WTC11 (cell line): ENCODE measurements around the gene FDXACB1. TPM values are rescaled to one million over a fixed set of nuclear protein-coding genes. Genes with fewer than 3 reads are reported as not detected.

ENCODE experiments used
- ATAC-seq: fragments of 200-7000 bp; cut with Tn5 transposase; 2 replicates; pipeline ENCODE4 v1.10.0; 2021; ENCODE audit warnings: mild to moderate bottlenecking, moderate library complexity
- CTCF ChIA-PET: fragments of 300-600 bp; sonication (Branson Sonifier 250); formaldehyde crosslinking; loops from one replicate; lab custom pipeline; 2021; ENCODE audit warnings: antibody characterized with exemption; lab: Charles Lee
- POLR2A ChIA-PET: fragments of 350-600 bp; sonication (Branson Sonifier 250); formaldehyde crosslinking; loops from one replicate; lab custom pipeline; 2021; ENCODE audit warnings: antibody characterized with exemption; lab: Charles Lee
- DNase-seq: peaks from one replicate; pipeline ENCODE4 v3.0.0; 2021; ENCODE audit warnings: low spot score
- H3K27ac Mint-ChIP-seq: 2 replicates; pipeline ENCODE4 v1.8.0; 2021; ENCODE audit warnings: mixed read lengths
- H3K27me3 Mint-ChIP-seq: 2 replicates; pipeline ENCODE4 v1.8.0; 2021; ENCODE audit warnings: low read depth, mild to moderate bottlenecking, moderate library complexity, mixed read lengths
- H3K36me3 Mint-ChIP-seq: 2 replicates; pipeline ENCODE4 v1.8.0; 2021; ENCODE audit warnings: mixed read lengths
- H3K4me1 Mint-ChIP-seq: 2 replicates; pipeline ENCODE4 v1.8.0; 2022; ENCODE audit warnings: mixed read lengths
- H3K4me3 Mint-ChIP-seq: 2 replicates; pipeline ENCODE4 v1.8.0; 2021; ENCODE audit warnings: mild to moderate bottlenecking, moderate library complexity, mixed read lengths
- H3K9me3 Mint-ChIP-seq: 2 replicates; pipeline ENCODE4 v1.8.0; 2021; ENCODE audit warnings: mixed read lengths
- ETV6 ChIP-seq: sonication (generic); formaldehyde crosslinking; IDR thresholded peaks from 2 replicates; pipeline ENCODE4 v1.8.1; 2022; ENCODE audit warnings: mild to moderate bottlenecking, missing genetic modification reagents
- FOXJ3 ChIP-seq: sonication (generic); formaldehyde crosslinking; IDR thresholded peaks from 2 replicates; pipeline ENCODE4 v1.9.0; 2021; ENCODE audit warnings: missing genetic modification reagents, mild to moderate bottlenecking, borderline replicate concordance
- MYBL2 ChIP-seq: sonication (generic); formaldehyde crosslinking; IDR thresholded peaks from 2 replicates; pipeline ENCODE4 v1.8.1; 2023; ENCODE audit warnings: mild to moderate bottlenecking, moderate library complexity, missing genetic modification reagents
- RELA ChIP-seq: sonication (generic); formaldehyde crosslinking; IDR thresholded peaks from 2 replicates; pipeline ENCODE4 v1.8.1; 2022; ENCODE audit warnings: missing genetic modification reagents, mild to moderate bottlenecking, borderline replicate concordance
- SMAD3 ChIP-seq: sonication (generic); formaldehyde crosslinking; IDR thresholded peaks from 2 replicates; pipeline ENCODE4 v1.8.0; 2022; ENCODE audit warnings: missing genetic modification reagents, mild to moderate bottlenecking, borderline replicate concordance
- SP1 ChIP-seq: sonication (generic); formaldehyde crosslinking; conservative IDR thresholded peaks from 2 replicates; pipeline ENCODE4 v1.8.1; 2022; ENCODE audit warnings: missing genetic modification reagents
- TEAD1 ChIP-seq: sonication (generic); formaldehyde crosslinking; IDR thresholded peaks from 2 replicates; pipeline ENCODE4 v1.8.0; 2022; ENCODE audit warnings: mild to moderate bottlenecking, missing genetic modification reagents
- ZNF121 ChIP-seq: sonication (generic); formaldehyde crosslinking; IDR thresholded peaks from 2 replicates; pipeline ENCODE4 v1.8.0; 2023; ENCODE audit warnings: missing genetic modification reagents
- ZNF138 ChIP-seq: sonication (generic); formaldehyde crosslinking; conservative IDR thresholded peaks from 2 replicates; pipeline ENCODE4 v1.8.1; 2022; ENCODE audit warnings: mild to moderate bottlenecking, moderate library complexity, missing genetic modification reagents
- ZNF232 ChIP-seq: sonication (generic); formaldehyde crosslinking; IDR thresholded peaks from 2 replicates; pipeline ENCODE4 v1.8.0; 2022; ENCODE audit warnings: mild to moderate bottlenecking, missing genetic modification reagents
- ZNF281 ChIP-seq: sonication (generic); formaldehyde crosslinking; IDR thresholded peaks from 2 replicates; pipeline ENCODE4 v1.8.0; 2023; ENCODE audit warnings: mild to moderate bottlenecking, missing genetic modification reagents
- ZNF317 ChIP-seq: sonication (generic); formaldehyde crosslinking; IDR thresholded peaks from 2 replicates; pipeline ENCODE4 v1.8.1; 2023; ENCODE audit warnings: low read depth, mild to moderate bottlenecking, moderate library complexity, missing genetic modification reagents, borderline replicate concordance
- ZNF425 ChIP-seq: fragments of 250-450 bp; sonication (Bioruptor Pico); conservative IDR thresholded peaks from 2 replicates; pipeline ENCODE4 v1.9.0; 2021; ENCODE audit warnings: mild to moderate bottlenecking
- total RNA-seq: library from RNA; stranded (reverse); gene quantifications from 3 replicates; pipeline ENCODE4 v1.2.3, GENCODE V29; 2021
- TF ChIP-seq, protein P1 (sequence below): fragments of 250-450 bp; sonication (Bioruptor Pico); IDR thresholded peaks from 2 replicates; pipeline ENCODE4 v1.8.0; 2021; ENCODE audit warnings: mild to moderate bottlenecking
- TF ChIP-seq, protein P2 (sequence below): fragments of 250-450 bp; sonication (Bioruptor Pico); IDR thresholded peaks from 2 replicates; pipeline ENCODE4 v1.9.0; 2021; ENCODE audit warnings: mild to moderate bottlenecking
- TF ChIP-seq, protein P3 (sequence below): sonication (generic); formaldehyde crosslinking; IDR thresholded peaks from 2 replicates; pipeline ENCODE4 v1.8.1; 2023; ENCODE audit warnings: mild to moderate bottlenecking, missing genetic modification reagents, moderate library complexity
- TF ChIP-seq, protein P4 (sequence below): sonication (generic); formaldehyde crosslinking; IDR thresholded peaks from 2 replicates; pipeline ENCODE4 v1.8.1; 2022; ENCODE audit warnings: missing genetic modification reagents, borderline replicate concordance
- TF ChIP-seq, protein P5 (sequence below): sonication (generic); formaldehyde crosslinking; IDR thresholded peaks from 2 replicates; pipeline ENCODE4 v1.8.1; 2023; ENCODE audit warnings: mild to moderate bottlenecking, missing genetic modification reagents

FDXACB1 gene
- total RNA-seq, 1 experiment from 2014 or later, result 2.5 TPM

GRCh38 chr11:111923351-111923788 is 44.4 kb upstream of the FDXACB1 start (continued):
- TF ChIP-seq ZNF138 (no peak), ETV6 (CRISPR knock-in tag) (no peak), ZNF121 (CRISPR knock-in tag) (no peak), TEAD1 (no peak), ZNF425 (CRISPR knock-in tag) (no peak), SMAD3 (CRISPR knock-in tag) (no peak), RELA (no peak), SP1 (CRISPR knock-in tag) (no peak), MYBL2 (CRISPR knock-in tag) (no peak), FOXJ3 (CRISPR knock-in tag) (no peak)
- TF ChIP-seq, protein P1, sequence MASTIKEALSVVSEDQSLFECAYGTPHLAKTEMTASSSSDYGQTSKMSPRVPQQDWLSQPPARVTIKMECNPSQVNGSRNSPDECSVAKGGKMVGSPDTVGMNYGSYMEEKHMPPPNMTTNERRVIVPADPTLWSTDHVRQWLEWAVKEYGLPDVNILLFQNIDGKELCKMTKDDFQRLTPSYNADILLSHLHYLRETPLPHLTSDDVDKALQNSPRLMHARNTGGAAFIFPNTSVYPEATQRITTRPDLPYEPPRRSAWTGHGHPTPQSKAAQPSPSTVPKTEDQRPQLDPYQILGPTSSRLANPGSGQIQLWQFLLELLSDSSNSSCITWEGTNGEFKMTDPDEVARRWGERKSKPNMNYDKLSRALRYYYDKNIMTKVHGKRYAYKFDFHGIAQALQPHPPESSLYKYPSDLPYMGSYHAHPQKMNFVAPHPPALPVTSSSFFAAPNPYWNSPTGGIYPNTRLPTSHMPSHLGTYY (CRISPR knock-in tag), result no peak

GRCh38 chr11:111922803-111923202 is 43.8 kb upstream of the FDXACB1 start:
- Mint-ChIP-seq H3K27ac (no peak overlapping the region), H3K9me3 (no peaks in the 10 kb centered on the region), H3K4me1 (peaks cover 47% of the 10 kb centered on the region), H3K27me3 (no peaks in the 10 kb centered on the region), H3K4me3 (no peak overlapping the region), H3K36me3 (no peaks in the 10 kb centered on the region; the same call in 1 of the 2 replicates)
- DNase-seq (no peak), ATAC-seq (no peak)
- ChIA-PET CTCF (no interaction called here), POLR2A (no interaction called here)
- TF ChIP-seq ZNF317 (CRISPR knock-in tag) (no peak), MYBL2 (CRISPR knock-in tag) (no peak), ZNF232 (CRISPR knock-in tag) (no peak), ZNF281 (CRISPR knock-in tag) (no peak), ZNF425 (CRISPR knock-in tag) (no peak)
- TF ChIP-seq, protein P2, sequence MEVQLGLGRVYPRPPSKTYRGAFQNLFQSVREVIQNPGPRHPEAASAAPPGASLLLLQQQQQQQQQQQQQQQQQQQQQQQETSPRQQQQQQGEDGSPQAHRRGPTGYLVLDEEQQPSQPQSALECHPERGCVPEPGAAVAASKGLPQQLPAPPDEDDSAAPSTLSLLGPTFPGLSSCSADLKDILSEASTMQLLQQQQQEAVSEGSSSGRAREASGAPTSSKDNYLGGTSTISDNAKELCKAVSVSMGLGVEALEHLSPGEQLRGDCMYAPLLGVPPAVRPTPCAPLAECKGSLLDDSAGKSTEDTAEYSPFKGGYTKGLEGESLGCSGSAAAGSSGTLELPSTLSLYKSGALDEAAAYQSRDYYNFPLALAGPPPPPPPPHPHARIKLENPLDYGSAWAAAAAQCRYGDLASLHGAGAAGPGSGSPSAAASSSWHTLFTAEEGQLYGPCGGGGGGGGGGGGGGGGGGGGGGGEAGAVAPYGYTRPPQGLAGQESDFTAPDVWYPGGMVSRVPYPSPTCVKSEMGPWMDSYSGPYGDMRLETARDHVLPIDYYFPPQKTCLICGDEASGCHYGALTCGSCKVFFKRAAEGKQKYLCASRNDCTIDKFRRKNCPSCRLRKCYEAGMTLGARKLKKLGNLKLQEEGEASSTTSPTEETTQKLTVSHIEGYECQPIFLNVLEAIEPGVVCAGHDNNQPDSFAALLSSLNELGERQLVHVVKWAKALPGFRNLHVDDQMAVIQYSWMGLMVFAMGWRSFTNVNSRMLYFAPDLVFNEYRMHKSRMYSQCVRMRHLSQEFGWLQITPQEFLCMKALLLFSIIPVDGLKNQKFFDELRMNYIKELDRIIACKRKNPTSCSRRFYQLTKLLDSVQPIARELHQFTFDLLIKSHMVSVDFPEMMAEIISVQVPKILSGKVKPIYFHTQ (CRISPR knock-in tag), result no peak
- TF ChIP-seq, protein P3, sequence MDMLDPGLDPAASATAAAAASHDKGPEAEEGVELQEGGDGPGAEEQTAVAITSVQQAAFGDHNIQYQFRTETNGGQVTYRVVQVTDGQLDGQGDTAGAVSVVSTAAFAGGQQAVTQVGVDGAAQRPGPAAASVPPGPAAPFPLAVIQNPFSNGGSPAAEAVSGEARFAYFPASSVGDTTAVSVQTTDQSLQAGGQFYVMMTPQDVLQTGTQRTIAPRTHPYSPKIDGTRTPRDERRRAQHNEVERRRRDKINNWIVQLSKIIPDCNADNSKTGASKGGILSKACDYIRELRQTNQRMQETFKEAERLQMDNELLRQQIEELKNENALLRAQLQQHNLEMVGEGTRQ, result no peak
- TF ChIP-seq, protein P4, sequence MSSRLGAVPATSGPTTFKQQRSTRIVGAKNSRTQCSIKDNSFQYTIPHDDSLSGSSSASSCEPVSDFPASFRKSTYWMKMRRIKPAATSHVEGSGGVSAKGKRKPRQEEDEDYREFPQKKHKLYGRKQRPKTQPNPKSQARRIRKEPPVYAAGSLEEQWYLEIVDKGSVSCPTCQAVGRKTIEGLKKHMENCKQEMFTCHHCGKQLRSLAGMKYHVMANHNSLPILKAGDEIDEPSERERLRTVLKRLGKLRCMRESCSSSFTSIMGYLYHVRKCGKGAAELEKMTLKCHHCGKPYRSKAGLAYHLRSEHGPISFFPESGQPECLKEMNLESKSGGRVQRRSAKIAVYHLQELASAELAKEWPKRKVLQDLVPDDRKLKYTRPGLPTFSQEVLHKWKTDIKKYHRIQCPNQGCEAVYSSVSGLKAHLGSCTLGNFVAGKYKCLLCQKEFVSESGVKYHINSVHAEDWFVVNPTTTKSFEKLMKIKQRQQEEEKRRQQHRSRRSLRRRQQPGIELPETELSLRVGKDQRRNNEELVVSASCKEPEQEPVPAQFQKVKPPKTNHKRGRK (CRISPR knock-in tag), result no peak
- TF ChIP-seq, protein P5, sequence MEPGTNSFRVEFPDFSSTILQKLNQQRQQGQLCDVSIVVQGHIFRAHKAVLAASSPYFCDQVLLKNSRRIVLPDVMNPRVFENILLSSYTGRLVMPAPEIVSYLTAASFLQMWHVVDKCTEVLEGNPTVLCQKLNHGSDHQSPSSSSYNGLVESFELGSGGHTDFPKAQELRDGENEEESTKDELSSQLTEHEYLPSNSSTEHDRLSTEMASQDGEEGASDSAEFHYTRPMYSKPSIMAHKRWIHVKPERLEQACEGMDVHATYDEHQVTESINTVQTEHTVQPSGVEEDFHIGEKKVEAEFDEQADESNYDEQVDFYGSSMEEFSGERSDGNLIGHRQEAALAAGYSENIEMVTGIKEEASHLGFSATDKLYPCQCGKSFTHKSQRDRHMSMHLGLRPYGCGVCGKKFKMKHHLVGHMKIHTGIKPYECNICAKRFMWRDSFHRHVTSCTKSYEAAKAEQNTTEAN (CRISPR knock-in tag), result no peak
